Dedifferentiated amniotic fluid mesenchymal stem cell (primary cell): ENCODE data around the gene OPCML.

ENCODE experiments used
- DNase-seq: peaks from one replicate; pipeline ENCODE4 v3.0.0-alpha.2; 2016; ENCODE audit errors: extremely low spot score

Gene OPCML

DNA sequence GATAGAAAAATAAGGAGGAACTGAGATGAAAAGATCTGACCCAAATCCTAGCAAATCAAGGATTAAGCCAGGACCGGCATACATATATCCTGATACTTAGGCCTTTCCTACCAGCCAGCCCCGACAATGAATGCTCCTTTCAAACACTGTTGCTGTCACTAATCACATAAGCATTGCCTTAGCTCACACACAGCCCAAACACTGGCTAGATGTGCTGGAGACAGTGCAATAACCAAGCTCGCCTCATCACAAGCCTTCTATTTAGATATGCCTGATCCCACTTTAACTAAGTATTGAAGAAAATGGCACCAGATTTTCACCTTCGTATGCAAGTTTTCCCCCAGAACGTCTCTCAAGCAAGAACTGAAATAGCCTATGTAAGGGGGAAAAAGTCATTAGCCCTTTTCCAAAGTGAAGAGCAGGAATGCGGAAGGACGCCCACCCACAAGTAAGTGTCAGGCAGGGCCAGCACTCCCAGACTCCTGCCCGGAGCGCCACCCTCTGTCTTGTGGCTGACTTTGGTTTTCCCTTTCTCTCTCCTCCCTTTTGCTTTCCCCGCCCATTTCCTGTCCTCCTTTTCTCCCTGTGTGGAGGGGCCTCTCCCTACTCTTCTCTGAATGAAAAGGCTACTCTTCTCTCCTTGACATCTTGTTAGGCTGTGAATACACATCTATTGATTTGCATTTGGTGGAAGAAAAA lies 8.9 kb upstream of the OPCML start:
- no peak for DNase-seq

DNA sequence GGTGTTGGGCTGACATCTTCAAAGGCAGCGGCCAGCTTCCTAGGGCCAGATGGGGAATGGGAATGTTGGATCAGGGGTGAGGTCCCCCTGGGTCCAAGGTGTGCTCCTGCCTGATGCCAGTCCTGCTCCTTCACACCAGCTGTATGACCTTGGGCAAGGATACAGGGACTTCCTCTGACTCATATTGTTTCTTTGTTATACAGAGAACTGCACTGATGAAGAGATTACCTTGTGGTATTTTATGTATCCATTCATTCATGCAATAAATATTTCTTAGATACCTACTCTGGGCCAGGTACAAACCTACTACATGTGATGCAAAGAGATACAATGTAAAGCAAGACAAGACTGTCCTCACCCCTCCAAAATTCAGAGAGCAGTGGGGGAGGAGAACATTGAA lies 3.9 kb upstream of the OPCML start:
- DNase-seq: no peak

DNA sequence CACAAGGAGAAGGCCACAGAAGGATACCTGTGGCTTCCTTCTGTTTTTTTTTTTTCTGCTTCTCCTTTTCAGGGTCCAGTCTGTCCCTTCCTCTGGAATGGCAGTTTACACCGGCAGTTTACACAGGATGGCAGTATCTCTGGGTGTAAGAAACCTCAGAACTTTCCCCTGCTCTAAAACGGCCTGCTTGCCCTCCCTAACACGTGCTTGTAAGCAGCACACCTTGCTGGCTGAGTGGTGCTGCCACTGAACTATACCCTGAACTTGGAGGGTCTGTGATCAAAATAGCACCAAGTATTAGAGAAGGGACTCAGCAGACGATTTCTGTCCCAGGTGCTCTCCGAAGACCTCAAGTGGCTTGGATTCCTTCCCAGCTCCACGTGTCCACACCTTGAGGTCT lies 904 bp upstream of the OPCML start:
- no peak for DNase-seq

DNA sequence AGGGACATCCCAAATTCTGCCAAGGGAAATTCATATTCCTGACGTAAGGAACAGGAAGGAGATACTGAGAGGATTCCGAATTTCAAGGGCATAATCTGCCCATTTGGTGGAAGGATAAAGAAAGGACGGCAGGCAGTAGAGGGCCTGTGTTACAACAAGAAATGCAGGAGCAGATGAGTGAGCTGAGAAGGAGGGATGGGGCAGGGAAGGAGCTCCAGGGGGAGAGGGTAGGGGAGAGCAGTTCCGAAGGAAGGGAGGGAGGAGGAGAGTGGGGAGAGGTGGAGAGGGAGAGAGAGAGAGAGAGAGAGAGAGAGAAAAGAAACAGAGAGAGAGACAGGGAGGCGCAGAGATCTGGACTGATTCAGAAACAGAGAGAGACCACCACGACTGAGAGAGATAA lies 843 bp downstream of the OPCML start:
- no peak for DNase-seq

DNA sequence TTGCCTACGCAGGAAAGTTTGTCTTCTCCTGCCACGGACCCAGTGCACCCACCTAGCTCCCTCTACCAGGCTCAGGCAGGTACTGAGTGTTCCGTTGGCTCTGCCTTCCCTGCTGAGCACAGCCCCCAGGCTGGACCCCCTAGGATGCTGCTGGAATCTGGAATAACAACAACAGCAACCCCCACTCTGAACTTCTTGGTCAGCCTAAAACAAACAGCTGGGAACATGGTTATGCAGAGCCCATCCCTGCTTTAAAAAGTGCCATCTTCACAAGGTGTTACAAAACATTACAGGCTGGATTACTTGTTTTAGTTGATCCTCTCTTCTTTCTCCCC lies 1.8 kb downstream of the OPCML start:
- no peak for DNase-seq

- no peak for DNase-seq
These were observed 2.3 kb downstream of the OPCML start for GRCh38 chr11:133529807-133530500.

DNA sequence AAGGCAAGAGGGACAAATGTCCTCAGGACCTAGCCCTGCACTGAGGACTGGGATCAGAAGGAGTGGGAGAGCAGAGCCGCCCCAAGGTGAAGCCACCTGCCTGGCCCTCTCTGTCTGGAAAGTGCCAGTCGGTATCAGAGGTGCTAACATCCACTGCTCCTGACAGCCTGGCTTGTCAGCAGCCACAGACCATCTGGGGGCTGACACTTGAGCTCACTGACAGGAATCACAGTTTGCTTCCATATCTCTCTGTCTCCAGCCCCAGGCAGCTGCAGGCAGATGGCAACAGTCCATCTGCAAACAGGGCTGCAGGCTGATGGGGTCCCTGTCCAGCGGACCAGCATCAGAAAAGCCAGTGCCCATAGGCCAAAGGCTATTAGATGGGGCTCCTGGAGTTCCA lies 5.5 kb downstream of the OPCML start:
- DNase-seq: no peak

- DNase-seq: no peak
These were observed 6.3 kb downstream of the OPCML start for GRCh38 chr11:133525976-133526375.

GRCh38 chr11:133524488-133524887 lies 7.8 kb downstream of the OPCML start:
- DNase-seq: no peak

DNA sequence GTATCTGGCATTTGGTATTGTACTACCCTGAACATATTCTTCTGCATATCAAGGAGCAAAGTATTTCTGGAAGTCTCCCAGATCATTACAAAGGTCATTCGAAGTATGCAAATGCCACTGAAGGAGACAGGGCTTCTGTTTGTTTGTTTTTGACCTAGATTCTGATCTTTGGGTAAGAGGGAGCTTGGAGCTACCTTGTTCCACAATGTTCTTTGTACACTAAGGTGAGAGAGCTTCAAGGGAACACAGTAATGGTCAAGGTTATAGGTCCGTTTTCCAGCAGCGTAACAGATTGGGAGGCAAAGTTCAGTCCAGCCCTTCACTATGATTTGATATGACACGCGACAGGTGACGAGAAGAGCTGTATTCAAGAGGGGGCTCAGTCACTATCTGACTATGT lies 10.0 kb downstream of the OPCML start:
- DNase-seq: no peak

GRCh38 chr11:133521502-133521901 lies 10.8 kb downstream of the OPCML start:
- no peak for DNase-seq

GRCh38 chr11:133520707-133521106 lies 11.6 kb downstream of the OPCML start:
- no peak for DNase-seq

DNA sequence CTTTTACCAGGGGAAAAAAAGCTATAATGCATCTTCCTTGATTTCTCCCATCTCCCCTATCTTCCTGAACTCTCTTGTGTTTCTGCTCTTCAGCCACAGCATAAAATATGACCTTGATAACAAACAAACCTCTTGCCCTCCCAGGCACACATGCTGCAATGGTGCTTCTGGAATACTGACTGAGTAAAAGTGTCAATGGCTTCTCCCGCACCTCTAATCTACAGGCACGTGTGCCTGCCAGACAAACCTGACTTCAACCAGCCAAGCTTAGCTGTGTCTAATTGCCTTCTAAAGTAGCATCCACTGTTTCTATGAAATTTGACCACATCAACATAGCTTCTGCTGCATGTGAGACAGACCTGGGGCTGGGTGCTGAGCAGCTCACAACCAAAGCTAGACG lies 12.7 kb downstream of the OPCML start:
- DNase-seq: no peak

DNA sequence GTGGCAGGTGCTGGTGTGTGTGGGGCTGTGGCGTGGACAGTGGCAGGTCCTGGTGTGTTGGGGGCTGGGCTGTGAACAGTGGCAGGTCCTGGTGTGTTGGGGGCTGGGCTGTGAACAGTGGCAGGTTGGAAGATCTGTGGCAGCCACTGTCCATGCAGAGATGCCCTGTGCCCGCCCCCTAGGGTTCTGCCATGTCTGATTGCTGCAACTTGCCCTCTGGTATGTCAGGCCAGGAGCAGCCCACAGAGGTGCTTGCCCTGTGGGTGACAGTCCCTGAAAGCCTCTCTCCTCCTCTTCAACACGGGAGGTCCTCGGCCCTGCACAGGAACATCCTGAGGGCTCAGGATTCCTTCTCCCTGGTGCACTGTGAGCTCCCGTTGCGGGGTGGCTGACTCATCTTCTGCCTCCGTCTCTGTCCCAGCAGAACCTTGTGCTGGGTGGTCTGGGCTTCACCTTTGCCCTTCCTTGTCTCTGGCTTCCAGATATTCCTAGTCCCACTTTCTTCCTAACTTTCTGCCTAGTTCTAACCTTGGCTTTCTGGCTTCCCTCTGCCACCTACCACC lies 13.5 kb downstream of the OPCML start:
- DNase-seq: no peak

DNA sequence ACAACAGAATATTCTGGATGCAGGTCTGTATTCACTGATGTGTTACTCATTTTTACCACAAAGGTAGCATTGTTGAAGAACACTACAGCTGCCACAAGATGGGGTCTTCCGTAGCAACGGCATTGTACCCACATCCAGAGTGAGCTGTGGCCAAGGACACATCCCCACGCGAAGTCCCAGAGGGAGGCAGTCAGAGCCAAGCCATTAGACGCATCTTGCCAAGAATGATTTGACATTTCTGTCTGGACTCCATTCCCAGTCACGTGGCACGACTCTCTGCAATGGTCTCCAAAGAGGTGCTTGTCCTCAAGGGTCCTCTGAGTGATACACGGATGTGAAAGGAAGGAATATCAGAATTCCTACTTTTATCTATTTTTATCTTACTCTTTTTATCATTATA lies 15.5 kb downstream of the OPCML start:
- DNase-seq: no peak

DNA sequence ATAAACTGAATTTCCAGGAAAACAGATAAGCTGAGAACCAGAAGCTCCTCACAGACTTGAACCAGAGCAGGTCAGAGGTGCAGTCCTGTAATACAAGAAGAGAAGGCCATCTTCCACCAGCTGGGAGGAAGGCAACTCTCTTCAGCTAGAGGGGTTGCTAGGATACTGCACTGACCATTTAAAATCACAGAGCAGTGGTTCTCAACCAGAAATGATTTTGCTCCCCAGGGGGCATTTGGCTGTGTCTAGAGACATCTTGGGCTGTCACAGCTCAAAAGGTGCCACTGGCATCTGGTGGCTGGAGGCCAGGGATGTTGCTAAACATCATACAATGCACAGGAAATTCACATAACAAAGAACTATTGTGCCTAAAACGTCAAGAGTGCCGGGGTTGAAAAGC lies 17.2 kb downstream of the OPCML start:
- no peak for DNase-seq

DNA sequence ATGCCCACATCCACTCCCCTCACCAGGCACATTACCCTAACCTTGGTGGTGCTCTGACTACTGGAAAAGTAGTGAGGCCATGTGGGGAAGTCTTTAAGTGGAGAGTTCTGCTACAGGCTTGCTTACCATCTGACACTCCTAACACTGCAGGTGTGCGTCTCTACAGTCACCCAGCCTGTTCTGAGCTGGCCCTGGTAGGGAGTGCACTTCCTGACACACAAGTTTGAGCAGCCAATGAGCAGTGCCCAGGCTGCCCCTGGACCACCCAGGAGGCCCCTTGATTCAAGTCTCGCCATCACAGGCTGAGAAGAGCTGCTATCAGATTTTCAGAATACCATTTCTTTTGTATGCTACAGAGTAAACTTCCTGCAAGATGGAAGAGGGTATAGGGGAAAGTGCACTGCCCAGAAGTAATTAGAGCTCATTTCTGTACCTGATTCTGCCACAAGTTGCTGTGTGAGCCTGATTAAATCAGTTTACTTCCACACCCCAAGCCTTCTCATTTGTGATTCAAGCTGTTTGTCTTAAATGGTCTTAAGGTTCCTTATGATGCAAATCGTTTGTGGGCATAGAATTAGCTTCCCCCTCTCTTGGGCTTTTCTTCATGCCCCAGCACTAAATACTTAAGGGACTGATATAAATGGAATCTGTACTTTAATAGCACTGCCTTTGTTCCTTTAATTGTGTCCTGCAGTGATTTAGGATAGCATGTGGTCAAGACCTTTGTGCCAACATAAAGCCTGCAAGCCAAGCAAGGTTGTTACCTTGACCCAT lies 22.2 kb downstream of the OPCML start:
- no peak for DNase-seq

DNA sequence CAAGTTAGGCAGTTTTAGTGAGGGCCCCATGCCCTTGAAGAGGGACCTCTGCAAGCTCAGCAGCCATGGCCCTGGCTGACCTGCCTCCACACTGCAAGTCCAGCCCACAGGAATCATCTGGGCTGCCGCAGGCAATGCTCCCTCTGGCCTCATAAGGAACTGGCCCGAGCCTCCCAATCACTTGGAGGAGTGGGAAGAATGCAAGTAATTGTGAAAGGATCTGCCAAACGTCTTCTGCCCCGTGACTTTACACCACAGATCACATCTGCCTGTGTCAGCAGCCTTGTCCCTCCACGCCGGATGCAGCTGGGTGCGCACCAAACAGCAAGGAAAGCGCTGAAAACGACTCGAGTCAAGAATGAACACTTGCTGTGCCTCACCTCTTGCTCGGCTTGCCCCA lies 23.8 kb downstream of the OPCML start:
- DNase-seq: no peak

DNA sequence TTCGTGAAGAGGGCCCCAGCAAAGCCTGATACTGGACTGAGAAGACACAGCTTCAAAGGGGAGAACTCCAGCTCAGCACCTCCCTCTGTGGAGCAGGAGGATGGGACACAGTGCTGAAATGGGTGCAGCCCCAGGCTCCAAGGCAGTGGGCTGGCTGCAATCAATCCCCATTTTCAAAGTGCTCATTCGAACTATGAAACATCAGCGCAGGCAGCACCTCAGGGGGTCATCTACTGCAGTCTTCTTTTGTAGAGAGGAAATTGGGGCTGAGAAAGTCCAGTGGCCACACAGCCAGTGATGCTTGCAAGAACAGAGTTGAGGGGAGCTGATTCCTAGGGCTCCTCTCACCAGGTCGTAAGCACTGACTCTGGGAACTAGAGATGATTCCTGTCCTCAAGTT lies 25.1 kb downstream of the OPCML start:
- no peak for DNase-seq

DNA sequence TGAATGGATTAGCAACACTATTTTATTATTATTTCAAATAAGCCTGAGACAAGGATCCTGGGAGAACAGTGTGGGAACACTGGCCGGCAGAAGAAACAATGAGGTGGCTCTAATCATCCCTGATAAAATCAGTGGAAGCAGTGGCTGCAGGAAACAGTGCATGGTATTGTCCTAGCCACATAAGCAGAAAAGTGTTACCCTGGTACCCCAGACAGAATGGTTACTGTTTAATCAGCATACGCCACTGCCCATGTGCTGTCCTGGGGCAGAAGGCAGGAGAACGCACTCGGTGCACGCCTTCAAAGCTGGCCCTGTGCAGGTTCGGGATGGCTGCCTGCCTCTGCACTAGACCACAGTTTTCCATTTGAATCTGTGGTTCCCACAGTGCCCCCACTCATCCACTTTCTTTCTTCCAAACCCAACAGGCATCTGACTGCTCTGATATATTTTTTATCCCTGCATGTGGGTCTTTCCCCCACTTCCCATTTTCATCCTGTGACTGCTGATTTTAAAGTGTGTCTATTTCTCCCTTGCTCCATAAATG lies 25.7 kb downstream of the OPCML start:
- no peak for DNase-seq

GRCh38 chr11:133506023-133506422 lies 26.3 kb downstream of the OPCML start:
- DNase-seq: no peak

GRCh38 chr11:133504906-133505305 lies 27.4 kb downstream of the OPCML start:
- DNase-seq: no peak

DNA sequence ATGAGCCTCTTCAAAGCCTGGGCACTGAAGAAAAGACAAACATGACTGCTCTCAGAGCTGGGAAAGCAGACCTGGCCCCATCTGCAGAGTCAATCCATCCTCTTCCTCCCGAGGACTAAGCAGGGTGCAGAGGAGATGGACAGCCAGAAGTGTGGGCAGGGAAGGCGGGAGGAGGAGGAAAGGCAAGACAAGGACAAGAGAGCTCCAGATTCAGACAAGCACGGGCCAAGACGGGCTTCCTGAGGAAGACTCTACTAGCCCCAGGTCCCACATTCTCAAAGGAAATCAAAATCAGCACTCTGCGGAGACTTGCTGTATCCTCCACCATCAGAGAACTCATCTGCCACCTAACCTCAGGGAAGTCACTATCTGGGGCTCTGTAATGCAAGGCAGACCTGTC lies 28.5 kb downstream of the OPCML start:
- DNase-seq: no peak
